KOPT-K1 (cell line): ENCODE measurements around the gene PPP1R9B.

Experiments used
- H3K27ac ChIP-seq: fragments of 200-600 bp; sonication (generic); 2 replicates; pipeline ENCODE4 v1.5.1; 2016; ENCODE audit warnings: antibody characterized with exemption, mild to moderate bottlenecking, low read depth, low read length; ENCODE audit not compliant: poor library complexity, severe bottlenecking
- H3K36me3 ChIP-seq: fragments of 200-600 bp; sonication (generic); 2 replicates; pipeline ENCODE4 v1.5.1; 2017; ENCODE audit warnings: antibody characterized with exemption, mild to moderate bottlenecking, low read length, moderate library complexity; ENCODE audit not compliant: insufficient read depth
- H3K9me3 ChIP-seq: fragments of 200-600 bp; sonication (generic); 2 replicates; pipeline ENCODE4 v1.5.1; 2017; ENCODE audit warnings: antibody characterized with exemption, low read length, mild to moderate bottlenecking; ENCODE audit not compliant: insufficient read depth, poor library complexity, severe bottlenecking

Gene PPP1R9B

DNA sequence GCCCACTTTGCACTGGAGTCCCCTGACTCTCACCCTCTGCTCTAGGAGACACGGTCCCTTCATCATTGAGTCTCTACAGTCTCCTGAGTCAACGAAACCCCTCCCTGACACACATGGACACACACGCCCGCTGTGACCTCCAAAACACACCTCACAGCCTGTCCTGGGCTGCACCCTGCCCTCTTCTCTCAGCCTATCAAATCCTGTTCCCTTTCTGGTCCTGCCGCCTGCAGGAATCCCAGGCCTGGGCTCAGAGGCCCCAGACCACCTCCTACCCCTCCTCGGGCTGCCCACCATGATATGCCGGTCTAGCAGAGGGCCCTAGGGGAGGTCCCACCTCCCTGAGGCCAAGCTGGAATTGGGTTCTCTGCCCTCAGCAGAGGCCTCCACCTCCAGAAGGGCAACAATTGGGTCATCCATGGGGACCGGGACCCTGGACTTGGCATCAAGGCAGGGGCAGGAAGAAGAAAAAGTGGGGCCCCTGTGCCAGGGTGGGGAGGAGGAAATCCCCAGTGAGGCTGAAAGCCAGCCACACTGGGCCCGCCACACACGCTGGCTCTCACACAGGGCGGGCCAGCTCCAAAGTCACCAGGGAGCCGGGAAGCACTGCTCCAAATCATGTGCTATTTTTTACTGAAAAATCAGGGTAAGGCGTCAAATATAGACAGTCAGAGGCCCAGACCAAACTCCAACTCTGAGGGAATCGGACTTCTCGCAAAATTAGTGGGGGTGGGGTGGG, 3.4 kb downstream of the PPP1R9B start:
- Histone ChIP-seq H3K36me3 (peaks cover 33% of the 10 kb centered on the region), H3K9me3 (no peaks in the 10 kb centered on the region), H3K27ac (no peak overlapping the region)

DNA sequence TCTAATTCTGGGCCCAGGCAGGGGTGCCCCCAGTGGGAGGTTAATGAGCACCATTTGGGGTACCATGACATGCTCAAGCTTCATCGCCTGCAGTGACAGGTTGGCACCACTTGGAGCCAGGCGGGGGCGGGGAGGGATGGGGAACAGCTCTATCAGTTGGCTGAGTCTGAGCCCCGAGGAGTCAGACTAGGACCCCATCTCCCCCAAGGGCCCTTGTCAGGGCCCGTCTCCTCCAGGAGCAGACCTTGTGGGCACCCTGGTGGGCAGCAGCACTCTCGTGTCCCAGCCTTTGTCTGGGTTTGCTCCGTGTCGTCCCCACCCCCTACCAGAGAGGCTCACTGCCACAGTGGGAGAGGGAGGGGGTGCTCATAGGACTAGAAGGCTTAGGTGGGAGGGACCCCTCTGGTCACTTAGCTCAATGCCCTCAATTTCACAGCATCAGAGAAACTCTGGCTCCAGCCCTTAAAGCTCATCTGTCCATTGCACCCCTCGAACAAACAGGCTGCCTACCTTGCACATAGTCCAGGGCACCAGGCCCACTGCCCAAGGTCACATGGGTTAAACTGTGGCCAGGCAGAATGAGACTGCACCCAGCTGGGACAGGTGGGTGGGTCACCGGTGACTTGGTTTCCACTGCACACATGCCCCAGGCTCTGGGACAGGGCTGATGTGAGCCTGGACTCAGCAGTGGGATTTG, 4.1 kb downstream of the PPP1R9B start:
- H3K9me3 ChIP-seq: no peaks in the 10 kb centered on the region
- H3K36me3 ChIP-seq: peaks cover 40% of the 10 kb centered on the region
- no peak overlapping the region for H3K27ac ChIP-seq

DNA sequence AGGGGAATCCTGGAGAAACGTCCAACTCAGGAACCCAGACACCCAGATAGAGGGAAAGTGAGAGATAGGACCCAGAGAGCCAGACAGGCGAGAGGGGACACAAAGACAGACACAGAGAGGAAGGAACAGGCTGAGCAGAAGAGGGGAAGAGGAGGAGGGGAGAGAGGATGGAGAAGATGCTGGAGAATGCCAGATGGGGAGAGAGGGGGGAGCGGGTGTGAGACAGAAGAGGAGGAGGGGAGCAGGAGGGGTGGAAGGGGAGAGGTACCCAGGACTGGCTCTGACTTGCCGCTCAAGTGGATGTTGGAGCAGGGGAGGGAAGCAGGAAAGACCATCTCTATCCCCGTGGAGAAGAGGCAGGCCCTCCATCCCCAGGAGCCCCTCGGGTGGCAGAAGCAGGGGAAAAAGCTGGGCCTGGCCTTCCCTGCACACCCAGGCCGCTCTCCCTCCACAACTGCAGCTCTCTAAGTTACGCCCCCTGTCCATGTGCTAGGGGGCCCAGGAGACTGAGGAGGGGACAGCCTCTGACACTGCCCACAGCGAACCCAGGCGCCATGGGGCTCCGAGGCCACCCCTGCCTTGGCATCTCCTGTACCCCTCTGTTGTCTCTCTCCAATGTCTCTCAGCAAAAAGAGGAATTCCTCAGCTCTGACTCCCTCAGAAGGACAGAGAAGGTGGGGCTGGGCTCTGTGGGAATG, 4.8 kb downstream of the PPP1R9B start:
- Histone ChIP-seq H3K9me3 (no peaks in the 10 kb centered on the region), H3K27ac (no peak overlapping the region), H3K36me3 (peaks cover 47% of the 10 kb centered on the region)

DNA sequence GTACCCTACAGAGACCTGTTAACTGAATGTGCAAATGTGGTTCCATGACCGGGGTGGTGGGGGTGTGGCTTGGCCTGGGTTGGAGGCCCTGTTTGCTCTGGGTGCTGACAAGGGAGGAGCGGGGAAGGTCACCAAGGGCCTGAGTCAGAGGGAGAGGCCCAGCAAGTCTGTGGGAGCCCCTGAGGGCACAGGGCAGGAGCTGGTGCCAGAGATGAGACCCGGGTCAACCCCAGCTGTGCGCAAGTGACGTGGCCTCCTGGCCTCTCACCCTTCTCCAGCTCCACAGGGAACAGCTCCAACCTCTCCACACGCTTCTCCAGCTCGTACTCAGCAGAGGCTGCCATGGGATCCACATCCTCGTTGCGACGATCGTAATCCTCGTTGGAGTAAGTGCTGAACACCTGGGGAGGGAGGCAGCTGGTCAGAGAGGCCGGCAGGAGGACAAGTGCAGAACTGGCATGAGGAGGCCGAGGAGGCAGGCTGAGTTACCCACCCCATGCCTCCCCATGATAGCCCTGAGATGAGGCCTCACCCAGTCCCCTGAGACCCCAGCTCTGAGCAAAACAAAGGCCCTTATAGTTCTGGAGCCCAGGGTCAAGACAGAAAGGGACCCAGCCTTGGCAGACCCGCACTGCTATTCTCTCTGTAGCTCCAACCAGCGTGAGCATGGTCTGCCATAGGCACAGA, 5.5 kb downstream of the PPP1R9B start:
- Histone ChIP-seq H3K9me3 (no peaks in the 10 kb centered on the region), H3K27ac (no peak overlapping the region), H3K36me3 (peaks cover 50% of the 10 kb centered on the region)

DNA sequence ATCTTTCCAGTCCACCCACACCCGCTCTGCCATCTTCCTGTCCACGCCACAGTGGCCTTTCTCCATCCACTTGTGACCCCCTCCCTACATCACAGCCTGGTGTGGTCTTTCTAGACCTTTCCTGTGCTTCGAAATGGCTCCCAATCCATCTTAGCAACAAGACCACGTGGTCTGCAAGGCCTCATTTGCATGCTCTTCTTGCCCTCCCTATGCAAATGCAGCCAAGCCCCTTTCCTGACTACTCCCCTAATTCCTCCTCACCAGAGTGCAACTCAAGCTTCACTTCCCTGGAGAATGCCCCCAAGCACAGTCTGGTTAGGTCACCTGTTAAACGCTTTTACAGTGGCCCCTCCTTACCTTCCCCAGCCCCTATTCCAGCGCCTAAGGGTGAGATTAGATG, 6.1 kb downstream of the PPP1R9B start:
- no peak overlapping the region for H3K27ac ChIP-seq
- peaks cover 55% of the 10 kb centered on the region for H3K36me3 ChIP-seq
- no peaks in the 10 kb centered on the region for H3K9me3 ChIP-seq

DNA sequence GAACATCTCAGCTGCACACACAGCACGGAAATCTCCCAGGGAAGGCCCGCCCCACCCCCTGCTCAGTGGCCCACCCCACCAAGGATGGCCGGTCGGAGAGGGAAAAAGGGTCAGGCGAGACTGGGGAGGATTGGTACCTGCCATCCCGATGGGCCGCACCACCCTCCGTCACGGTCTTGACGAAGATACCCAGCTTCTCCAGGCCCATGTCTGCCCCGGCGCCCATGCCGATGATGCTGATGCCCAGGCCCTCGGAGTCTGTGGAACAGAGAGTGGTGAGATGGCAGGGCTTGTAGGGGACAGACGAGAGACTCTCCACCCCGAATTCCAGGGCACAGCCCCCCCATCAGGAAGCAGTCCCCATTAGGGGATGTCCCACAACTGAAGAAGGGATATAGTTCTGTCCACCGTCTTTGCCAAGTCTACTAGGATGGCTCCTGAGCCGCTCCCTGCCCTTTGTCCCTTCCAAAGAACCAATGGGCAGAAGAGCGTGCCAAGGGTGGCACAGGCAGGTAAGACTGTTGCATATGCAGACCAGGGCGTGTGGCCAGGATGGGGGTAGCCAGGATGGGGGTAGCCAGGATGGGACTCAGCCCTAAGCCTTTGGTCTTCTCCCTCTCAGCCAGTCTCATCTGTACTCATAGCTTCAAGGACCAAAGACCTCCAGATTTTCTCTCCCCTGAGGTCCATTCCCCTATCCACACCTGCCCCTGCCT, 6.9 kb downstream of the PPP1R9B start:
- no peak overlapping the region for H3K27ac ChIP-seq
- H3K36me3 ChIP-seq: peaks cover 62% of the 10 kb centered on the region
- H3K9me3 ChIP-seq: no peaks in the 10 kb centered on the region

DNA sequence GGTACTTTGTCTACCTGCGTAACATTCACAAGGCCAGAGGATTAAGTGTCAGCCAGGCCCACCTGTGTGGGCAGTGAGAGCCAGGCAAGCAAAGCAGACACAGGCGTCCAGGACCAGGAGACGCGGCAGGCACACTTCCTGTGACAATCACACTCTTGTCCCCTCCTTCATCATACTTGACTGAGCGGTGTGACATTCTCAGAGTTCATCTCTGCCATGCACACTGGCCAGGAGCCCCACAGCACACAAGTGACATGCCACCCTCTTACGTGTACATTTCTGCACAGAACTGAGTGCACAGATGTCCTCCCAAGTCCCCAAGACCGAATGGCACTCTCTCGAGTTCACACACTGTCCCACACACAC, 8.7 kb downstream of the PPP1R9B start:
- no peak overlapping the region for H3K27ac ChIP-seq
- H3K36me3 ChIP-seq: peaks cover 81% of the 10 kb centered on the region
- no peaks in the 10 kb centered on the region for H3K9me3 ChIP-seq

DNA sequence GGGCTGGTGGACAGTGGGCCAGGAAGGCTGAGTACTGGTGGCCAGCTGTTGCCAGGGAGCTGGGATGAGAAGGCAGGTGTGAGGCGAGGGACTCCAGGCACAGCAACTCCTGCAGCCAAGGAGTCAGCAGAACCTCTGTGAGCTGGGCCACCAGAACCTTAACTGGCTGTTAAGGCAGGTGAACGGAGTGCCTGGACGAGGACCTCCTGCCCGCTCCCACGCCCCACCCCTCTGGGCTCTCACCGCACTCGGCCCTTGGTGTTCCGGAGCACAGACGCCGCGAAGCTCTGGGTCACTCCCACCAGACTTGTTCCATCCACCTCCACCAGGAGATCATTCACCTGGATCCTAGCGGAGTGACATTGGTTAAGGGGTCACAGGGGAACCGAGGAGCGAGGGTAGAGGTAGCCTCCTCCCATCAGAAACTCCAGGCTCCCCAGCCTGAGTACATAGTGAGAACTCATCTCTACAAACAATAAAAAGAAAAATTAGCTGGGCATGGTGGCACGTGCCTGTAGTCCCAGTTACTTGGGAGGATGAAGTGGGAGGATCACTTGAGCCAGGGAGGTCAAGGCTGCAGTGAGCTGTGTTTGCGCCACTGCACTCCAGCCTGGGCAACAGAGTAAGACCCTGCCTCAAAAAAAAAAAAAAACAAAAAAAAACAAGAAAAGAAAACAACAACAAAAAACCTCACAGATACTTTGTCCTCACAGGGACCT, 9.3 kb downstream of the PPP1R9B start:
- Histone ChIP-seq H3K9me3 (no peaks in the 10 kb centered on the region), H3K27ac (peak overlapping the region; percentile 48), H3K36me3 (peaks cover 86% of the 10 kb centered on the region)

DNA sequence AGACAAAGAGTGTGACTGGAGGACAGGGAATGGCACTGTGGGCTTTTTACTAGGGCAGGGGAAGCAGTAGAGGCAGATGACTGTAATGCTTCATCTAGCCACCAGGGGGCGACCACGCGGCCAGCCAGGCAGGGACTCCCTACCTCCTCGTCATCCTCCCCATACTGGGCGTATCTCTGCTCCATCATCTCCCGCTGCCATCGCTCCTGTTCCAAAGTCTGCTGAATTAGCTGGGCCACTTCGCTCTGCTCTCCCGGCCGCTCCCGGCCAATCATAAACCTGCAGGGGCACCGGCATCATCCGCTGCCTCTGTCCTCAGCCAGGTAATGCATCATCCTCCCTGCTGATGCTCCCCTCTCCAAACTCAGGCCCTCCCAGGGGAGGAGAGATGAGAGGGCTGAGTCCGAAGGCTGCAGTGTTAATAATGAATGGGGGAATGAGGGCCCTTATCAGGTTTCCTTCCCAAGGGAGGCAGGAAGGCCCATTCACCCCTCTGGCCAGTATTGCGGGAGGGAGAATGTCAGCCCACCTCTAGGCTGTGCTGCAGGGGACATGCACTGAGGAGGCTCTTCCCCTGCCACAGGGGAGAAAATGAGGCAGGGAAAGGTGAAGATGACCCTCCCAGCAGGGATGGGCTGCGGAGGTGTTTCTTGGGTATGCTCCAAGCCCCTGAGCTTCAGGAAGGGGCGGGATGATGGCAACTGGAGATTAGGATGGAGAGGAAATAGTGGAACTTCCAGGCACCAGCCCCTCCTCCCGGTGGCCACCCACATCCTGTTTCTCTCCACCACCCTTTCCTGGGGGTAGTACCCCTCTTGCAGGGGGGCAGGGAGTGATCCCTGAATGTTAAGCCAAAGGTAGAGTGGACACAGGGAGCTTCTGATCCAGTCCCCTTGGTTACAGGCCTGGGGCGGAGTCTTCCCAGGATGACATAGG, 10.3 kb downstream of the PPP1R9B start:
- no peaks in the 10 kb centered on the region for H3K9me3 ChIP-seq
- peaks cover 93% of the 10 kb centered on the region for H3K36me3 ChIP-seq
- peak overlapping the region; percentile 48 for H3K27ac ChIP-seq

DNA sequence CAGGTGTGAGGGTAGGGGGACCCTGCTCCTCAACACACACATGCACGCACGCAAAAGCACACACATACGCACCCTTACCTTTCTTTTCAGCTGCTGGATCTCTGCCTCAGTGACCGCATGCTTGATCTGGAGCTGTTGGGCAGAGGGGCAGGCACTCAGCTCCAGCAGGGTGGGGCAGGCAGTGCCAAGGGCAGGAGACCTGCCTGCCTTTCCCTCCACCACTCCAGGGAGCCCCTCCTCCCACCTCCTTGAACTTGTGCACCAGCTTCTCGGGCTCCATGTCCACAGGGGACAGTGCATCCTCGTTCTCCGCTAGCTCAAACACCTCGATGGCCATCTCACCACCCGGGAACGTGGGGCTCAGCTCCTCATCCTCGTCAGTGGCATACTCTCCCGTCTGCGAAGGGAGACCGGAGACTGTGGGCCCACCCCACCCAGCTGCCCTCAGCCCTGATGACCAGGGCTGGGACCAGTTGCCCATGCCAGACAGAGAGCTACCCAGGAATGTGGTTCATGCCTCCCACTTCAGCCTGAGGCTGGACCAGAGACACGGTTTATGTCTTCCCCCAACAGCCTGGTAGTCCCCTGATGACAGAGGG, 11.2 kb downstream of the PPP1R9B start:
- H3K27ac ChIP-seq: no peak overlapping the region

DNA sequence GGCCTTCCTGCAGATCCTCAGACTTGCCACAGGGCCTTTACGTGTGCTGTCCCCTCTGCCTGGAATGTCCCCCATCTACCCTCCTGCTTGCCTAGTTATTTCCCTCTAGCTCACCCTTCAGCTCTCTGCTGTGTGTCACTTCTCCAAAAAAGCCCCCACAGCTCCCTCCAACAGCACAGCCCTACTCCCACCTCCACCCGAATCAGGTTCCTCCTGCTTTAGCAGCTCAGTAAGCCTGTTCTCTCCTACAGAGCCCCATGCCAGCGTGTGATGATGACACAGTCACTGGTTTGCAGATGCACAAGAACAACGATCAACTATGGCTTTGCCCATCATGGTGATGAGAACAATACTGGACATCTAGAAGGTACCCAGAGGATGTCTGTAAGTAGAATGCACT, 13.4 kb downstream of the PPP1R9B start:
- Histone ChIP-seq H3K36me3 (peaks cover 81% of the 10 kb centered on the region), H3K9me3 (no peaks in the 10 kb centered on the region), H3K27ac (no peak overlapping the region)

More for the DNA sequence above, 11.2 kb downstream of the PPP1R9B start:
- Histone ChIP-seq H3K36me3 (peaks cover 91% of the 10 kb centered on the region), H3K9me3 (no peaks in the 10 kb centered on the region)

DNA sequence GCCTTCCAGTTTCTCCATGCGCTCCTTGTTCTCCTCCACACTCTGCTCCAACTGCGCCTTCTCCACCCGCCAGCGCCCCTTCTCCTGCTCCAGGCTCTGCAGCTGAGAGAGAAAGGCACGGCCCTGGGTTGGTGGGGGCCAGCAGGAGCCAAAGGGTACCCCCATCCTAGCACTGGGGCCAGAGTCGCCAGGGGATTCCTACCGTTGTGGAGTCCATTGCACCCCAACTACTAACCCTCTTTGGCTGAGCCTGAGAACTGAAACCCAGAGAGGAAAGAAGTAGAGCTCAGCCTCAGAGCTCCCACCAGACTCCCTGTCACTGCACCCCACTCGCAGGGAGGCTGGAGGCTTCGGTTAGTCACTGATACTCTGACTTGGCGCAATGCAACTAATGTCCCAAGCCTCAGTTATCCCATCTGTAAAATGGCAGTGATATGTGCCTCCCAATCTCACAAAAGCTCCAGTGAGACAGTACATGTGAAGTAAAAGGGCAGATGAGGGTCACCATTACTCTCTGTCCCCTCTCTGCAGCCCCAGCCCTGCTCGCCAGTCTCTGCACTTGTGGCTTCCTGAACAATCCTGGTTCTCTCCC, 14.3 kb downstream of the PPP1R9B start:
- H3K27ac ChIP-seq: no peak overlapping the region
- no peaks in the 10 kb centered on the region for H3K9me3 ChIP-seq
- peaks cover 73% of the 10 kb centered on the region for H3K36me3 ChIP-seq
